ENCODE results near the gene DDX52.

DNA sequence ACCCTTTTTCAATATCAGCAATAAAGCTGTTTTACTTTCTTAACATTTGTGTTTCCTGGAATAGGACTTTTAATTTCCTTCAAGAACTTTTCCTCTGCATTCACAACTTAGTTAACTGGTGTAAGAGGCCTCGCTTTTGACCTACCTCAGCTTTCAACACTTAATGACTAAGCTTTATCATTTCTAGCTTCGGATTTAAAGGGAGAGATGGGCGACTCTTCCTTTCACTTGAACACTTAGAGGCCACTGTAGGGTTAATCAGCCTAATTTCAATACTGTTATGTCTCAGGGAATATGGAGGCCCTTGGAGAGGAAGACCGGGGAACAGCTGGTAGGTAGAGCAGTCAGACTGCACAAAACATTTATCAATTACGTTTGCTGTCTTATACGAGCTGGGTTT is 38.7 kb downstream of the DDX52 start:
- TF ChIP-seq, protein P1, sequence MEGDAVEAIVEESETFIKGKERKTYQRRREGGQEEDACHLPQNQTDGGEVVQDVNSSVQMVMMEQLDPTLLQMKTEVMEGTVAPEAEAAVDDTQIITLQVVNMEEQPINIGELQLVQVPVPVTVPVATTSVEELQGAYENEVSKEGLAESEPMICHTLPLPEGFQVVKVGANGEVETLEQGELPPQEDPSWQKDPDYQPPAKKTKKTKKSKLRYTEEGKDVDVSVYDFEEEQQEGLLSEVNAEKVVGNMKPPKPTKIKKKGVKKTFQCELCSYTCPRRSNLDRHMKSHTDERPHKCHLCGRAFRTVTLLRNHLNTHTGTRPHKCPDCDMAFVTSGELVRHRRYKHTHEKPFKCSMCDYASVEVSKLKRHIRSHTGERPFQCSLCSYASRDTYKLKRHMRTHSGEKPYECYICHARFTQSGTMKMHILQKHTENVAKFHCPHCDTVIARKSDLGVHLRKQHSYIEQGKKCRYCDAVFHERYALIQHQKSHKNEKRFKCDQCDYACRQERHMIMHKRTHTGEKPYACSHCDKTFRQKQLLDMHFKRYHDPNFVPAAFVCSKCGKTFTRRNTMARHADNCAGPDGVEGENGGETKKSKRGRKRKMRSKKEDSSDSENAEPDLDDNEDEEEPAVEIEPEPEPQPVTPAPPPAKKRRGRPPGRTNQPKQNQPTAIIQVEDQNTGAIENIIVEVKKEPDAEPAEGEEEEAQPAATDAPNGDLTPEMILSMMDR (IDR thresholded peaks at IDR 0.05) = no peak
- TF ChIP-seq POLR2A (IDR thresholded peaks at IDR 0.05) = no peak

Measured in Peyer's patch (tissue), 4 donors.